OCI-LY1 (cell line): Measurements from ENCODE around the gene TAS2R1.

Experiments used
- H2AFZ ChIP-seq: fragments of 200-600 bp; sonication (generic), shearing (Covaris generic); 2 replicates; pipeline ENCODE4 v1.6.0; 2014; ENCODE audit warnings: antibody characterized with exemption, mild to moderate bottlenecking, low read length
- H3F3A ChIP-seq: fragments of 200-600 bp; sonication (generic), shearing (Covaris generic); 2 replicates; pipeline ENCODE4 v1.6.0; 2014; ENCODE audit warnings: mild to moderate bottlenecking, antibody characterized with exemption, low read length, moderate library complexity; ENCODE audit not compliant: insufficient read depth
- H3K27ac ChIP-seq: fragments of 200-600 bp; sonication (generic); 2 replicates; pipeline ENCODE4 v1.5.1; 2014; ENCODE audit warnings: low read length, mixed run types, mild to moderate bottlenecking, low read depth; ENCODE audit not compliant: poor library complexity, severe bottlenecking
- H3K27me3 ChIP-seq: fragments of 200-600 bp; sonication (generic); 2 replicates; pipeline ENCODE4 v1.6.0; 2014; ENCODE audit warnings: antibody characterized with exemption, mild to moderate bottlenecking, low read length, moderate library complexity; ENCODE audit not compliant: insufficient read depth
- H3K36me3 ChIP-seq: fragments of 200-600 bp; sonication (generic); 2 replicates; pipeline ENCODE4 v1.6.1; 2014; ENCODE audit warnings: mild to moderate bottlenecking, antibody characterized with exemption, low read length, moderate library complexity, mixed read lengths; ENCODE audit not compliant: insufficient read depth
- H3K4me1 ChIP-seq: fragments of 200-600 bp; sonication (generic); 2 replicates; pipeline ENCODE4 v1.5.1; 2014; ENCODE audit warnings: mild to moderate bottlenecking, low read length, moderate library complexity; ENCODE audit not compliant: insufficient read depth, severe bottlenecking
- H3K4me2 ChIP-seq: fragments of 200-600 bp; sonication (generic), shearing (Covaris generic); 2 replicates; pipeline ENCODE4 v1.6.1; 2014; ENCODE audit warnings: low read length
- H3K4me3 ChIP-seq: fragments of 200-600 bp; sonication (generic); 2 replicates; pipeline ENCODE4 v1.5.1; 2014; ENCODE audit warnings: low read length, low read depth, mild to moderate bottlenecking, mixed read lengths; ENCODE audit not compliant: poor library complexity, severe bottlenecking
- H3K79me2 ChIP-seq: fragments of 200-600 bp; shearing (Covaris generic); 2 replicates; pipeline ENCODE4 v1.6.1; 2016; ENCODE audit warnings: mixed run types, low read length, mixed read lengths; ENCODE audit not compliant: insufficient read depth
- H3K9ac ChIP-seq: fragments of 200-600 bp; sonication (generic), shearing (Covaris generic); 2 replicates; pipeline ENCODE4 v1.6.1; 2014; ENCODE audit warnings: mild to moderate bottlenecking, low read length, mixed read lengths
- H3K9me2 ChIP-seq: fragments of 200-600 bp; sonication (generic), shearing (Covaris generic); 2 replicates; pipeline ENCODE4 v1.6.1; 2014; ENCODE audit warnings: low read depth, mild to moderate bottlenecking, low read length, mixed read lengths
- H3K9me3 ChIP-seq: fragments of 200-600 bp; shearing (Covaris generic); 2 replicates; pipeline ENCODE4 v1.6.1; 2014; ENCODE audit warnings: low read length, mixed read lengths
- H4K20me1 ChIP-seq: fragments of 200-600 bp; sonication (generic), shearing (Covaris generic); 2 replicates; pipeline ENCODE4 v1.6.0; 2016; ENCODE audit warnings: mild to moderate bottlenecking, low read length; ENCODE audit not compliant: insufficient read depth
- EZH2 ChIP-seq: fragments of 200-600 bp; sonication (generic), shearing (Covaris generic); IDR thresholded peaks from 2 replicates; pipeline ENCODE4 v1.8.0; 2017; ENCODE audit warnings: borderline replicate concordance, mixed run types, mild to moderate bottlenecking, antibody characterized with exemption, low read length, moderate library complexity, mixed read lengths
- TF ChIP-seq, protein P1 (sequence below): fragments of 200-600 bp; sonication (generic), shearing (Covaris generic); IDR thresholded peaks from 2 replicates; pipeline ENCODE4 v1.5.1; 2017; ENCODE audit warnings: mild to moderate bottlenecking, antibody characterized with exemption, low read length, moderate library complexity, mixed read lengths

TAS2R1 gene, protein sequence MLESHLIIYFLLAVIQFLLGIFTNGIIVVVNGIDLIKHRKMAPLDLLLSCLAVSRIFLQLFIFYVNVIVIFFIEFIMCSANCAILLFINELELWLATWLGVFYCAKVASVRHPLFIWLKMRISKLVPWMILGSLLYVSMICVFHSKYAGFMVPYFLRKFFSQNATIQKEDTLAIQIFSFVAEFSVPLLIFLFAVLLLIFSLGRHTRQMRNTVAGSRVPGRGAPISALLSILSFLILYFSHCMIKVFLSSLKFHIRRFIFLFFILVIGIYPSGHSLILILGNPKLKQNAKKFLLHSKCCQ

DNA sequence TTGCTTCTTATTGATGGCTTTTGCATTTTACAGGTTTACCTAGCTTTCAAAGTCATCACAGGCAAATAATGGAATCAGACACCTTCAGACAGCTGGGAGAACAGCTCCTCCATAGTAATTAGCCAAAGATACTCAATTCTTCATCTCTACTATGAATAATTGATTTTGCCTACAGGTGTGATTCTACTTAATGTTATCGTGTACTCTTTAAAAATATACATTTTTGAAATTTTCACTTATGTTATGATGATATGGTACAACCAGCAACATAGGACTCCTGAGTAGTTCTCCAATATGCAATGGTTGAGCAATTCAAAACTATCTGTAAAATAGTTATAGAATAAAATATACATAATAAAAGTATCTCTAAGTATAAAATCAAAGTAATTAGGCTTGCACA is at the start of gene TAS2R1:
Gene TAS2R1 (minus strand): TSS at position 101 of the 400 bp plus-strand sequence. CDS start 319 bp downstream, outside the sequence.
- Histone ChIP-seq H3K27me3 (no peaks in the 10 kb centered on the region), H3K4me1 (no peaks in the 10 kb centered on the region), H3K36me3 (no peaks in the 10 kb centered on the region), H3K9ac (no peak within 1 kb of the TSS), H3K9me2 (no peaks in the 10 kb centered on the region), H3K4me2 (no peak within 1 kb of the TSS), H3K9me3 (no peaks in the 10 kb centered on the region), H3K79me2 (no peaks in the 10 kb centered on the region), H3K27ac (no peak within 1 kb of the TSS), H2AFZ (no peak within 1 kb of the TSS), H3K4me3 (no peak within 1 kb of the TSS), H3F3A (no peaks in the 10 kb centered on the region), H4K20me1 (no peaks in the 10 kb centered on the region)
- TF ChIP-seq, protein P1, sequence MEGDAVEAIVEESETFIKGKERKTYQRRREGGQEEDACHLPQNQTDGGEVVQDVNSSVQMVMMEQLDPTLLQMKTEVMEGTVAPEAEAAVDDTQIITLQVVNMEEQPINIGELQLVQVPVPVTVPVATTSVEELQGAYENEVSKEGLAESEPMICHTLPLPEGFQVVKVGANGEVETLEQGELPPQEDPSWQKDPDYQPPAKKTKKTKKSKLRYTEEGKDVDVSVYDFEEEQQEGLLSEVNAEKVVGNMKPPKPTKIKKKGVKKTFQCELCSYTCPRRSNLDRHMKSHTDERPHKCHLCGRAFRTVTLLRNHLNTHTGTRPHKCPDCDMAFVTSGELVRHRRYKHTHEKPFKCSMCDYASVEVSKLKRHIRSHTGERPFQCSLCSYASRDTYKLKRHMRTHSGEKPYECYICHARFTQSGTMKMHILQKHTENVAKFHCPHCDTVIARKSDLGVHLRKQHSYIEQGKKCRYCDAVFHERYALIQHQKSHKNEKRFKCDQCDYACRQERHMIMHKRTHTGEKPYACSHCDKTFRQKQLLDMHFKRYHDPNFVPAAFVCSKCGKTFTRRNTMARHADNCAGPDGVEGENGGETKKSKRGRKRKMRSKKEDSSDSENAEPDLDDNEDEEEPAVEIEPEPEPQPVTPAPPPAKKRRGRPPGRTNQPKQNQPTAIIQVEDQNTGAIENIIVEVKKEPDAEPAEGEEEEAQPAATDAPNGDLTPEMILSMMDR: no peak
- TF ChIP-seq EZH2: no peak

DNA sequence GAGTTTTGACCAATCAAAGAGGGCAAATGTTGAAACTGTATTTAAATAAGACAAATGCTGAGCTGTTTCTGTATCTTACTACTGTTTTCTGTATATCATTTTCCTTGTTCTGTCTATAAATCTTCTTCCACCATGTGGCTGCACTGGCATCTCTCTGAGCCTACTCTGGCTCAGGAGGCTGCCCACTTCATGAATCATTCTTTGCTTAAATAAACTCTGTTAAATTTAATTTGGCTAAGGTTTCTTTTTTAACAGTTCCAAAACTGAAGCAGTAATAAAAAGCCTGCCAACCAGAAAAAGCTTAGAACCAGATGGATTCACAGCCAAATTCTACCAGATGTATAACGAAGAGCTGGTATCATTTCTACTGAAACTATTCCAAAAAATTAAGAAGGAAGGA is 40.2 kb upstream of the TAS2R1 start:
- no peaks in the 10 kb centered on the region for H3K9me3 ChIP-seq
- H3K4me1 ChIP-seq: no peaks in the 10 kb centered on the region
- no peaks in the 10 kb centered on the region for H3F3A ChIP-seq
- no peak overlapping the region for H3K4me2 ChIP-seq
- no peak overlapping the region for H2AFZ ChIP-seq
- H3K27me3 ChIP-seq: no peaks in the 10 kb centered on the region
- no peaks in the 10 kb centered on the region for H3K36me3 ChIP-seq
- no peaks in the 10 kb centered on the region for H3K9me2 ChIP-seq
- no peak overlapping the region for H3K9ac ChIP-seq
- TF ChIP-seq, protein P1: no peak
- TF ChIP-seq EZH2: no peak
- no peaks in the 10 kb centered on the region for H3K79me2 ChIP-seq
- H3K4me3 ChIP-seq: no peak overlapping the region
- H3K27ac ChIP-seq: no peak overlapping the region
- H4K20me1 ChIP-seq: no peaks in the 10 kb centered on the region

DNA sequence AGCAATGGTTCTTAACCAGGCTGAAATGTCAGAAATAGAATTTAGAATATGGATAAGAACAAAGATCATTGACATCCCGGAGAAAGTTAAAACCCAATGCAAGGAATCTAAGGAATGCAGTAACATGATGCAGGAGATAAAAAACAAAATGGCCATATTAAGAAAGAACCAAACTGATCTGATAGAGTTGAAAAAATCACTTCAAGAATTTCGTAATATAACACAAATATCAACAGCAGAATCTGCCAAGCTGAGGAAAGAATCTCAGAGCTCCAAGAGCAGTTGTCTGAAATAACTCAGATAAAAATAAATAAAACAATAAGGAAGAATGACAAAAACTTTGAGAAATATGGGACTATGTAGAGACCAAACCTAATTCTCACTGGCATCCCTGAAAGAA is 37.8 kb upstream of the TAS2R1 start:
- Histone ChIP-seq H4K20me1 (no peaks in the 10 kb centered on the region), H2AFZ (no peak overlapping the region), H3K9me3 (no peaks in the 10 kb centered on the region), H3F3A (no peaks in the 10 kb centered on the region), H3K27me3 (no peaks in the 10 kb centered on the region), H3K4me3 (no peak overlapping the region), H3K36me3 (no peaks in the 10 kb centered on the region), H3K79me2 (no peaks in the 10 kb centered on the region), H3K9me2 (no peaks in the 10 kb centered on the region), H3K9ac (no peak overlapping the region), H3K4me2 (no peak overlapping the region), H3K4me1 (no peaks in the 10 kb centered on the region), H3K27ac (no peak overlapping the region)
- no peak for TF ChIP-seq EZH2
- TF ChIP-seq, protein P1: no peak
